Heart right ventricle (tissue), 16 donors: Measurements from ENCODE around the gene PPP2R2B. TPM values are rescaled to one million over a fixed set of nuclear protein-coding genes. Genes with fewer than 3 reads are reported as not detected.

Experiments
- ATAC-seq, 8 donors: fragments of 200-7000 bp; cut with Tn5 transposase; one replicate each; pipeline ENCODE4 v1.9.1; 2020; ENCODE audit warnings: mild to moderate bottlenecking in 8 of 8, moderate library complexity in 8 of 8, moderate number of reproducible peaks in 1 of 8
- DNase-seq, 2 donors: peaks; one replicate each; pipeline ENCODE4 v3.0.0-alpha.2; 2020
- H3K27ac ChIP-seq, 10 donors: fragments of 200-600 bp; sonication (generic) in 2 of 10; one replicate each; pipeline versions ENCODE4 v1.5.0 to v1.8.0; 2020 to 2022; ENCODE audit warnings: mild to moderate bottlenecking in 3 of 10
- H3K27me3 ChIP-seq, 7 donors: fragments of 200-600 bp; one replicate each; pipeline ENCODE4 v1.8.0; 2021 to 2022; ENCODE audit warnings: mild to moderate bottlenecking in 2 of 7
- H3K36me3 ChIP-seq, 9 donors: fragments of 200-600 bp; sonication (generic) in 1 of 9; one replicate each; pipeline versions ENCODE4 v1.5.0 to v1.8.0; 2020 to 2022; ENCODE audit warnings: mild to moderate bottlenecking in 2 of 9
- H3K4me1 ChIP-seq, 9 donors: fragments of 200-600 bp; sonication (generic) in 1 of 9; one replicate each; pipeline versions ENCODE4 v1.5.0 to v1.8.0; 2020 to 2022; ENCODE audit warnings: mild to moderate bottlenecking in 4 of 9
- H3K4me3 ChIP-seq, 10 donors: fragments of 200-600 bp; sonication (generic) in 2 of 10; one replicate each; pipeline versions ENCODE4 v1.5.0 to v1.8.0; 2020 to 2022; ENCODE audit warnings: mild to moderate bottlenecking in 7 of 10, moderate library complexity in 2 of 10
- H3K9me3 ChIP-seq, 11 donors: fragments of 200-600 bp in 10 of 11; sonication (generic) in 2 of 11; one replicate each; pipeline versions ENCODE4 v1.5.0 to v1.8.0; 2013 to 2022; ENCODE audit warnings: mild to moderate bottlenecking in 2 of 11, control low read depth in 1 of 11, moderate library complexity in 1 of 11
- CTCF ChIP-seq, 9 donors: fragments of 200-600 bp; sonication (generic) in 2 of 9; IDR thresholded peaks; one replicate each; pipeline versions ENCODE4 v1.5.0 to v1.8.0; 2021 to 2022; ENCODE audit warnings: antibody characterized with exemption in 9 of 9, mild to moderate bottlenecking in 5 of 9, moderate library complexity in 1 of 9
- WGBS, 2 donors: extraction: QIAGEN DNeasy Blood & Tissue Kit; methylation state at CpG; one replicate each; pipeline ENCODE4 v1.1.7; 2013; ENCODE audit warnings: inconsistent platforms in 1 of 2; 5-methylcytosine and 5-hydroxymethylcytosine counted together
- intact Hi-C, 10 donors: fragments of 100-400 bp; cut with DNase I; formaldehyde crosslinking; loops; one replicate each; pipeline versions ENCODE4 v1.11.1 to v1.14.2; 2022
- polyA plus RNA-seq, 2 donors: library from polyadenylated mRNA; stranded (reverse); fragments of 200-250 nt; gene quantifications; one replicate each; pipeline ENCODE4 v1.2.3, GENCODE V29; 2013
- total RNA-seq, 10 donors: library from RNA; stranded (reverse); fragmentation: NEBNext Ultra II Directional in 3 of 10; extraction: Animal tissue kit (Norgen Biotek cat#: 25700) in 3 of 10; gene quantifications; one replicate each; pipeline versions ENCODE4 v1.2.1 to v1.2.4, GENCODE V29; 2021 to 2023
- donor health status: Arrhythmogenic right ventricular cardiomyopathy.
- donor health status: ischemic (EF 13 %, LVEDD 7.1; RV severe dilation, severe dysfunction).
- donor health status: healthy with polysubstance abuse.
- donor health status: DM: no; HTN: yes; CAD: no.
- donor health status: DM: no; HTN: no; CAD: no.
- donor health status: ischemic (EF 25% LVEDD 6.9; RV normal size, moderate dysfunction).
- donor health status: ischemic (EF 25% LVEDD 5.7; RV mildly dilated, moderate dysfunction).
- donor health status: healthy.
- donor health status: DM: yes; HTN: yes; CAD: no.
- donor health status: Ischemic cardiomyopathy.
- donor health status: ischemic (EF 35%, LVEDD 5.7; RV mildly dilated, moderate dysfunction).
- donor health status: nonischemic (EF 11% LVEDD 7.7; RV severe dilation, severe dysfunction).
- donor health status: DM: yes; HTN: yes; CAD: no.
- donor health status: PGD.
- donor health status: ischemic (EF 29% LVEDD 5.4; RV normal size, mild dysfunction).
- donor health status: nonischemic (EF 23%, LVEDD 6.1; RV moderate dilation, normal function).

The PPP2R2B gene
- total and polyA plus RNA-seq, 12 donors, result 0.05 to 1.8 (median 0.57) TPM; not detected in 2

GRCh38 chr5:146695646-146696045 lies 182.9 kb downstream of the PPP2R2B start:
- no peak for ATAC-seq
- no peaks in the 10 kb centered on the region for H3K4me1 ChIP-seq

GRCh38 chr5:146690880-146691355 lies 187.6 kb downstream of the PPP2R2B start:
- DNase-seq, result no peak
- Histone ChIP-seq H3K27me3 (no peaks in the 10 kb centered on the region), H3K9me3 (peaks cover 0 to 4% (median 0%) of the 10 kb centered on the region in 11 donors), H3K4me3 (no peak overlapping the region), H3K36me3 (no peaks in the 10 kb centered on the region), H3K4me1 (no peaks in the 10 kb centered on the region), H3K27ac (no peak overlapping the region)
- intact Hi-C loops, result no loop called here
- ATAC-seq, result no peak
- TF ChIP-seq CTCF (IDR thresholded peaks at IDR 0.05), result no peak
- 46 to 49% methylated on average over 6 of the region's 6 CpGs for WGBS, 2 donors

More at GRCh38 chr5:146695646-146696045, 182.9 kb downstream of the PPP2R2B start:
- TF ChIP-seq CTCF (IDR thresholded peaks at IDR 0.05), result no peak
- Histone ChIP-seq H3K36me3 (no peaks in the 10 kb centered on the region), H3K27me3 (no peaks in the 10 kb centered on the region), H3K27ac (no peak overlapping the region), H3K4me3 (no peak overlapping the region), H3K9me3 (peaks cover 0 to 4% (median 0%) of the 10 kb centered on the region in 11 donors)
- no peak for DNase-seq
- intact Hi-C loops, result no loop called here
- WGBS, 2 donors, result 81 to 82% methylated on average over 1 of the region's 1 CpG

GRCh38 chr5:146687630-146688029 lies 190.9 kb downstream of the PPP2R2B start:
- ATAC-seq, result no peak
- no peaks in the 10 kb centered on the region for H3K36me3 ChIP-seq
- TF ChIP-seq CTCF (IDR thresholded peaks at IDR 0.05), result no peak
- H3K27ac ChIP-seq, result no peak overlapping the region
- DNase-seq, result no peak
- no peak overlapping the region for H3K4me3 ChIP-seq
- peaks cover 0 to 4% (median 0%) of the 10 kb centered on the region in 11 donors for H3K9me3 ChIP-seq
- intact Hi-C loops, result loop anchor here in 1 of 10 donors (10.0 kb wide), 1 partner anchor 277 kb away; no protein-coding TSS in a partner anchor
- no peaks in the 10 kb centered on the region for H3K27me3 ChIP-seq
- no peaks in the 10 kb centered on the region for H3K4me1 ChIP-seq
- 70 to 86% methylated on average over 4 of the region's 4 CpGs for WGBS, 2 donors

GRCh38 chr5:146683861-146684260 lies 194.7 kb downstream of the PPP2R2B start:
- Histone ChIP-seq H3K4me3 (no peak overlapping the region), H3K27ac (no peak overlapping the region), H3K36me3 (no peaks in the 10 kb centered on the region), H3K4me1 (no peaks in the 10 kb centered on the region), H3K9me3 (no peaks in the 10 kb centered on the region), H3K27me3 (no peaks in the 10 kb centered on the region)
- ATAC-seq (no peak), DNase-seq (no peak)
- WGBS, 2 donors, result 87 to 88% methylated on average over 5 of the region's 5 CpGs
- no peak for TF ChIP-seq CTCF (IDR thresholded peaks at IDR 0.05)
- intact Hi-C loops, result loop anchor here in 1 of 10 donors (10.0 kb wide), 1 partner anchor 281 kb away; no protein-coding TSS in a partner anchor
